H1 (cell line): ENCODE results near the gene TGIF1. TPM values are rescaled to one million over a fixed set of nuclear protein-coding genes. Genes with fewer than 3 reads are reported as not detected.

ENCODE experiments used
- CTCF ChIA-PET: fragments of 300-600 bp; sonication (Branson Sonifier 250); formaldehyde crosslinking; loops from one replicate; lab custom pipeline; 2021; ENCODE audit not compliant: partially characterized antibody; lab: Charles Lee
- POLR2A ChIA-PET: fragments of 300-600 bp; sonication (Branson Sonifier 250); formaldehyde crosslinking; loops from one replicate; lab custom pipeline; 2021; ENCODE audit warnings: inconsistent platforms; ENCODE audit not compliant: partially characterized antibody; lab: Charles Lee
- DNase-seq, 2 experiments: peaks; one replicate each; pipeline versions ENCODE4 v3.0.0 to v3.0.0-alpha.2; 2010 to 2022; ENCODE audit warnings: low spot score in 2 of 2, low read depth in 1 of 2, mixed read lengths in 1 of 2
- FAIRE-seq: peaks from 2 replicates; lab custom pipeline; 2011; peaks lifted over from hg19 to GRCh38; lab: Jason Lieb, UNC
- H2AFZ ChIP-seq: 2 replicates; pipeline ENCODE4 v1.8.1; 2012; ENCODE audit warnings: low read length, inconsistent platforms
- H2AK5ac ChIP-seq: 2 replicates; pipeline ENCODE4 v1.6.1; 2013; ENCODE audit warnings: low read depth, low read length
- H2BK120ac ChIP-seq: replicated peaks from 2 replicates; pipeline ENCODE3; 2013; ENCODE audit warnings: low read depth, low read length, inconsistent platforms
- H2BK12ac ChIP-seq: 2 replicates; pipeline ENCODE4 v1.6.1; 2013; ENCODE audit warnings: low read depth, low read length
- H2BK15ac ChIP-seq: 2 replicates; pipeline ENCODE4 v1.6.1; 2013; ENCODE audit warnings: low read length
- H2BK20ac ChIP-seq: 2 replicates; pipeline ENCODE4 v1.6.1; 2013; ENCODE audit warnings: low read length
- H2BK5ac ChIP-seq: 2 replicates; pipeline ENCODE4 v1.6.1; 2013; ENCODE audit warnings: low read depth, low read length
- H3K14ac ChIP-seq: 2 replicates; pipeline ENCODE4 v1.6.1; 2013; ENCODE audit warnings: inconsistent platforms; ENCODE audit not compliant: insufficient read length
- H3K18ac ChIP-seq: 2 replicates; pipeline ENCODE4 v1.6.1; 2013; ENCODE audit warnings: low read length; ENCODE audit errors: extremely low read depth
- H3K23ac ChIP-seq: 2 replicates; pipeline ENCODE4 v1.6.1; 2013; ENCODE audit warnings: inconsistent platforms; ENCODE audit not compliant: insufficient read length
- H3K23me2 ChIP-seq: 2 replicates; pipeline ENCODE4 v1.6.1; 2013; ENCODE audit warnings: low read depth, low read length
- H3K27ac ChIP-seq: 2 replicates; pipeline ENCODE4 v1.6.1; 2011; ENCODE audit warnings: low read depth, low read length, inconsistent platforms
- H3K27me3 ChIP-seq, 4 experiments: replicated peaks in 1 of 4; 1 replicate in 1 of 4; 2 replicates in 3 of 4; pipeline versions ENCODE4 v1.6.1 to v1.8.1; 2011 to 2013; ENCODE audit warnings: low read length in 3 of 4, mild to moderate bottlenecking in 3 of 4, inconsistent platforms in 2 of 4, mixed read lengths in 2 of 4, moderate library complexity in 1 of 4; ENCODE audit not compliant: control insufficient read depth in 3 of 4, insufficient read depth in 3 of 4; ENCODE audit errors: extremely low read depth in 1 of 4
- H3K36me3 ChIP-seq, 4 experiments: 2 replicates each; pipeline versions ENCODE4 v1.6.1 to v1.8.1; 2011 to 2013; ENCODE audit warnings: mild to moderate bottlenecking in 4 of 4, low read length in 3 of 4, moderate library complexity in 2 of 4, control low read depth in 1 of 4, inconsistent platforms in 1 of 4; ENCODE audit not compliant: insufficient read depth in 4 of 4, control insufficient read depth in 2 of 4
- H3K4ac ChIP-seq: replicated peaks from 2 replicates; pipeline ENCODE3; 2013; ENCODE audit warnings: low read length, low read depth, mixed read lengths, inconsistent platforms; ENCODE audit not compliant: insufficient read length
- H3K4me1 ChIP-seq, 4 experiments: replicated peaks in 1 of 4; 1 replicate in 1 of 4; 2 replicates in 3 of 4; pipeline versions ENCODE4 v1.6.1 to v1.8.1; 2011 to 2013; ENCODE audit warnings: low read length in 3 of 4, inconsistent platforms in 2 of 4, mixed read lengths in 1 of 4; ENCODE audit not compliant: insufficient read depth in 4 of 4, control insufficient read depth in 3 of 4
- H3K4me2 ChIP-seq, 2 experiments: 2 replicates each; pipeline versions ENCODE4 v1.6.1 to v1.8.1; 2011 to 2013; ENCODE audit warnings: low read depth in 2 of 2, low read length in 2 of 2, control low read depth in 1 of 2, inconsistent platforms in 1 of 2, mild to moderate bottlenecking in 1 of 2; ENCODE audit not compliant: insufficient read depth in 1 of 2
- H3K4me3 ChIP-seq, 4 experiments: fragments of 200-600, 300-600 bp in 1 of 4; sonication (generic), shearing (Covaris generic), sonication (Bioruptor Twin) in 1 of 4; 2 replicates each; pipeline versions ENCODE4 v1.5.1 to v1.8.1; 2011 to 2016; ENCODE audit warnings: low read length in 4 of 4, low read depth in 3 of 4, control low read depth in 2 of 4, inconsistent platforms in 2 of 4, mild to moderate bottlenecking in 2 of 4, mixed read lengths in 1 of 4, moderate library complexity in 1 of 4; ENCODE audit not compliant: insufficient read depth in 2 of 4; ENCODE audit errors: extremely low read depth in 1 of 4
- H3K56ac ChIP-seq: replicated peaks from 2 replicates; pipeline ENCODE3; 2013; ENCODE audit warnings: low read depth, mild to moderate bottlenecking, mixed read lengths, low read length, inconsistent platforms; ENCODE audit not compliant: insufficient read length
- H3K79me1 ChIP-seq: 2 replicates; pipeline ENCODE4 v1.6.1; 2013; ENCODE audit warnings: low read depth, low read length, control low read depth
- H3K79me2 ChIP-seq, 2 experiments: 2 replicates each; pipeline versions ENCODE4 v1.6.1 to v1.8.1; 2012 to 2013; ENCODE audit warnings: low read length in 2 of 2, mild to moderate bottlenecking in 2 of 2, inconsistent platforms in 1 of 2; ENCODE audit not compliant: insufficient read depth in 2 of 2, control insufficient read depth in 1 of 2
- H3K9ac ChIP-seq, 4 experiments: replicated peaks in 1 of 4; 1 replicate in 1 of 4; 2 replicates in 3 of 4; pipeline versions ENCODE4 v1.6.1 to v1.8.1; 2011 to 2013; ENCODE audit warnings: low read depth in 3 of 4, low read length in 3 of 4, control low read depth in 2 of 4, mild to moderate bottlenecking in 2 of 4, moderate library complexity in 2 of 4, inconsistent platforms in 1 of 4; ENCODE audit errors: extremely low read depth in 1 of 4
- H3K9me3 ChIP-seq, 2 experiments: 2 replicates each; pipeline versions ENCODE4 v1.6.1 to v1.8.1; 2012 to 2013; ENCODE audit warnings: mild to moderate bottlenecking in 2 of 2, moderate library complexity in 2 of 2, control low read depth in 1 of 2, inconsistent platforms in 1 of 2, low read depth in 1 of 2, low read length in 1 of 2, mixed read lengths in 1 of 2; ENCODE audit not compliant: insufficient read depth in 2 of 2
- H4K20me1 ChIP-seq, 2 experiments: replicated peaks in 1 of 2; 2 replicates each; pipeline versions ENCODE3 to v1.8.1; 2011 to 2013; ENCODE audit warnings: inconsistent platforms in 2 of 2, low read length in 2 of 2, mild to moderate bottlenecking in 1 of 2; ENCODE audit not compliant: insufficient read depth in 2 of 2, control insufficient read depth in 1 of 2
- H4K5ac ChIP-seq: 2 replicates; pipeline ENCODE4 v1.6.1; 2013; ENCODE audit warnings: low read length, low read depth, mixed read lengths, inconsistent platforms; ENCODE audit not compliant: insufficient read length
- H4K8ac ChIP-seq: 2 replicates; pipeline ENCODE4 v1.8.0; 2013; ENCODE audit warnings: mild to moderate bottlenecking, moderate library complexity, low read length, inconsistent platforms; ENCODE audit not compliant: insufficient read depth; ENCODE audit errors: extremely low read depth
- H4K91ac ChIP-seq: replicated peaks from 2 replicates; pipeline ENCODE3; 2013; ENCODE audit warnings: low read length, mixed read lengths, inconsistent platforms; ENCODE audit not compliant: insufficient read length
- CREB1 ChIP-seq: IDR thresholded peaks from 2 replicates; pipeline ENCODE4 v1.6.1; 2012; ENCODE audit warnings: inconsistent platforms
- FOSL1 ChIP-seq: IDR thresholded peaks from 2 replicates; pipeline ENCODE4 v1.6.1; 2011; ENCODE audit warnings: mild to moderate bottlenecking, low read depth, low read length, moderate library complexity; ENCODE audit not compliant: insufficient read depth
- NANOG ChIP-seq: IDR thresholded peaks from 2 replicates; pipeline ENCODE4 v1.6.1; 2011; ENCODE audit warnings: low read length, low read depth, mild to moderate bottlenecking, inconsistent platforms; ENCODE audit not compliant: insufficient read depth, poor library complexity, severe bottlenecking
- SAP30 ChIP-seq: fragments of 300-600 bp; sonication (generic); IDR thresholded peaks from 2 replicates; pipeline ENCODE4 v1.7.1; 2012; ENCODE audit warnings: low read length, moderate library complexity, mild to moderate bottlenecking, inconsistent platforms; ENCODE audit not compliant: insufficient read depth, insufficient replicate concordance
- SP2 ChIP-seq: IDR thresholded peaks from 2 replicates; pipeline ENCODE4 v1.6.1; 2012; ENCODE audit warnings: mild to moderate bottlenecking, low read length, inconsistent platforms
- TBP ChIP-seq: IDR thresholded peaks from 2 replicates; pipeline ENCODE4 v1.6.1; 2011; ENCODE audit warnings: low read depth, low read length, improper control_type of control experiment
- TEAD4 ChIP-seq: IDR thresholded peaks from 2 replicates; pipeline ENCODE4 v1.6.1; 2012; ENCODE audit warnings: low read depth, low read length, inconsistent platforms, mixed read lengths
- WGBS, 2 experiments: shearing (Covaris generic) in 1 of 2; methylation state at CpG; one replicate each; pipeline versions ENCODE4 v1.1.6 to v1.1.7; 2013 to 2015; ENCODE audit warnings: low lambda C conversion rate in 2 of 2, mixed read lengths in 2 of 2, inconsistent platforms in 1 of 2, low coverage in 1 of 2, missing lambda C conversion rate in 1 of 2; ENCODE audit not compliant: insufficient replicate concordance in 2 of 2, insufficient coverage in 1 of 2, insufficient read length in 1 of 2; ENCODE audit errors: extremely low coverage in 1 of 2, missing lambda C conversion rate in 1 of 2; 5-methylcytosine and 5-hydroxymethylcytosine counted together
- polyA plus RNA-seq, 7 experiments: library from polyadenylated mRNA; depleted of rRNA in 3 of 7; stranded (reverse) in 5 of 7; unstranded in 2 of 7; fragments of >200 nt in 5 of 7; fragments of 200-250 nt in 2 of 7; gene quantifications; 1 replicate in 5 of 7; 2 replicates in 1 of 7; 4 replicates in 1 of 7; pipeline versions ENCODE4 v1.2.1 to v1.2.3, GENCODE V29; 2011 to 2013; ENCODE audit warnings: missing spikeins in 2 of 7, mixed read lengths in 2 of 7
- total RNA-seq: library from RNA; stranded (reverse); fragmentation: NEBNext Ultra II Directional; extraction: Animal tissue kit (Norgen Biotek cat#: 25700); gene quantifications from 2 replicates; pipeline ENCODE4 v1.2.1, GENCODE V29; 2021
- TF ChIP-seq, protein P1 (sequence below): IDR thresholded peaks from 2 replicates; pipeline ENCODE4 v1.6.1; 2012; ENCODE audit warnings: inconsistent platforms

The TGIF1 gene
- total and polyA plus RNA-seq, 2 of the 8 experiments (the other 6 are each of a cell fraction or from before 2014, with no cell fraction given) = 256 to 262 TPM

- DNase-seq = no peak
- Histone ChIP-seq H2AK5ac (no peak overlapping the region), H3K27me3 (no peaks in the 10 kb centered on the region), H3K23me2 (no peaks in the 10 kb centered on the region), H2BK5ac (no peak overlapping the region), H2BK120ac (no peak overlapping the region), H2AFZ (no peak overlapping the region), H3K36me3 (no peaks in the 10 kb centered on the region), H4K5ac (no peak overlapping the region), H3K9ac (no peak overlapping the region), H3K4me2 (no peak overlapping the region), H4K20me1 (no peaks in the 10 kb centered on the region), H3K79me1 (no peaks in the 10 kb centered on the region), H3K27ac (no peak overlapping the region), H3K9me3 (no peaks in the 10 kb centered on the region), H3K4me3 (no peak overlapping the region), H3K79me2 (no peaks in the 10 kb centered on the region), H3K14ac (no peak overlapping the region), H2BK20ac (no peak overlapping the region), H2BK12ac (no peak overlapping the region), H3K23ac (no peak overlapping the region), H3K4me1 (no peaks in the 10 kb centered on the region), H2BK15ac (no peak overlapping the region), H4K8ac (no peak overlapping the region), H3K4ac (no peak overlapping the region), H3K56ac (no peak overlapping the region), H3K18ac (no peak overlapping the region), H4K91ac (no peak overlapping the region)
- TF ChIP-seq TEAD4 (no peak), FOSL1 (no peak), SP2 (no peak), NANOG (no peak), CREB1 (no peak), TBP (no peak), SAP30 (no peak)
- TF ChIP-seq, protein P1, sequence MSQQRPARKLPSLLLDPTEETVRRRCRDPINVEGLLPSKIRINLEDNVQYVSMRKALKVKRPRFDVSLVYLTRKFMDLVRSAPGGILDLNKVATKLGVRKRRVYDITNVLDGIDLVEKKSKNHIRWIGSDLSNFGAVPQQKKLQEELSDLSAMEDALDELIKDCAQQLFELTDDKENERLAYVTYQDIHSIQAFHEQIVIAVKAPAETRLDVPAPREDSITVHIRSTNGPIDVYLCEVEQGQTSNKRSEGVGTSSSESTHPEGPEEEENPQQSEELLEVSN = no peak
- ChIA-PET CTCF (interaction anchor here (0.5 to 1.3 kb wide), 7 partner anchors 20 to 172 kb away, joined by 3 to 4 read pairs (median 3); no protein-coding TSS in a partner anchor), POLR2A (no interaction called here)
- WGBS, 2 experiments = 92% methylated on average over 2 of the region's 2 CpGs; no CpG with 5 or more reads in 1 of the 2 experiments
- FAIRE-seq = no peak
Observed at GRCh38 chr18:3418083-3418482, 31.9 kb upstream of the TGIF1 start.
